Progenitor cell of endocrine pancreas (in vitro differentiated cells): Measurements from ENCODE around the gene CTAGE9. TPM values are rescaled to one million over a fixed set of nuclear protein-coding genes. Genes with fewer than 3 reads are reported as not detected.

Experiments used
- DNase-seq: peaks from one replicate; pipeline ENCODE4 v3.0.0; 2021; ENCODE audit warnings: low spot score; ENCODE audit not compliant: unreplicated experiment
- H3K27ac Mint-ChIP-seq: 2 replicates; pipeline ENCODE4 v1.8.0; 2021; ENCODE audit warnings: mild to moderate bottlenecking, moderate library complexity, mixed read lengths
- H3K27me3 Mint-ChIP-seq: 2 replicates; pipeline ENCODE4 v1.8.0; 2021; ENCODE audit warnings: mixed read lengths
- H3K36me3 Mint-ChIP-seq: 2 replicates; pipeline ENCODE4 v1.8.0; 2022; ENCODE audit warnings: mixed read lengths; ENCODE audit not compliant: insufficient read depth
- H3K4me1 Mint-ChIP-seq: 2 replicates; pipeline ENCODE4 v1.8.0; 2021; ENCODE audit warnings: low read depth, mixed read lengths
- H3K4me3 Mint-ChIP-seq: 2 replicates; pipeline ENCODE4 v1.8.0; 2021; ENCODE audit warnings: low read depth, mild to moderate bottlenecking, moderate library complexity, mixed read lengths
- H3K9me3 Mint-ChIP-seq: 2 replicates; pipeline ENCODE4 v1.8.0; 2021; ENCODE audit warnings: low read depth, mixed read lengths
- total RNA-seq: library from RNA; stranded (reverse); gene quantifications from 2 replicates; pipeline ENCODE4 v1.2.1, GENCODE V29; 2021
- TF ChIP-seq, protein P1 (sequence below): fragments of 200-600 bp; sonication (generic); IDR thresholded peaks from one replicate; pipeline ENCODE4 v1.5.0; 2021; ENCODE audit warnings: antibody characterized with exemption, mild to moderate bottlenecking; ENCODE audit not compliant: unreplicated experiment

Gene CTAGE9
- total RNA-seq, 1 donor from 2014 or later, result not detected

DNA sequence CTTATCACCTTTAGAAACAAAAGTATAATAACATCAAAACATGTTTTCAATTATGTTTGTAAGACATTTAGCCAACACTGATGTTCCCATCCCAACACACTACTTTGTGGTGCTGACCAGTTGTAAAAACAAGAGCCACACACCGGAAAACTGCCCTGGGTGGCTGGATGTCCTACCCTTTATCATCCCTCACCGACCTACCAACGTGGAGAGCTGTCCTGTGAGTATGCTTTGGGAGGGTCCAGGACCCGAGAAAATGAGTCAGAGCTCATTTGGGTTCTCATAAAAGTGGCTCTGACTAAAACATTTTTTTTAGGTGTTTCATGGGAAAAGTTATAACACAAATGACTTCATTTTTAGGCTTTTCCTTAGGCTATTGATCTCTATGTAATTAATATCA, 29.3 kb upstream of the CTAGE9 start:
- H3K4me3 Mint-ChIP-seq, result no peak overlapping the region
- no peak for DNase-seq
- H3K36me3 Mint-ChIP-seq, result no peaks in the 10 kb centered on the region
- no peaks in the 10 kb centered on the region for H3K4me1 Mint-ChIP-seq
- no peaks in the 10 kb centered on the region for H3K9me3 Mint-ChIP-seq
- TF ChIP-seq, protein P1, sequence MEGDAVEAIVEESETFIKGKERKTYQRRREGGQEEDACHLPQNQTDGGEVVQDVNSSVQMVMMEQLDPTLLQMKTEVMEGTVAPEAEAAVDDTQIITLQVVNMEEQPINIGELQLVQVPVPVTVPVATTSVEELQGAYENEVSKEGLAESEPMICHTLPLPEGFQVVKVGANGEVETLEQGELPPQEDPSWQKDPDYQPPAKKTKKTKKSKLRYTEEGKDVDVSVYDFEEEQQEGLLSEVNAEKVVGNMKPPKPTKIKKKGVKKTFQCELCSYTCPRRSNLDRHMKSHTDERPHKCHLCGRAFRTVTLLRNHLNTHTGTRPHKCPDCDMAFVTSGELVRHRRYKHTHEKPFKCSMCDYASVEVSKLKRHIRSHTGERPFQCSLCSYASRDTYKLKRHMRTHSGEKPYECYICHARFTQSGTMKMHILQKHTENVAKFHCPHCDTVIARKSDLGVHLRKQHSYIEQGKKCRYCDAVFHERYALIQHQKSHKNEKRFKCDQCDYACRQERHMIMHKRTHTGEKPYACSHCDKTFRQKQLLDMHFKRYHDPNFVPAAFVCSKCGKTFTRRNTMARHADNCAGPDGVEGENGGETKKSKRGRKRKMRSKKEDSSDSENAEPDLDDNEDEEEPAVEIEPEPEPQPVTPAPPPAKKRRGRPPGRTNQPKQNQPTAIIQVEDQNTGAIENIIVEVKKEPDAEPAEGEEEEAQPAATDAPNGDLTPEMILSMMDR, result no peak
- H3K27ac Mint-ChIP-seq, result no peak overlapping the region
- no peaks in the 10 kb centered on the region for H3K27me3 Mint-ChIP-seq

GRCh38 chr6:131739136-131739535, 28.3 kb upstream of the CTAGE9 start:
- Mint-ChIP-seq H3K4me1 (no peaks in the 10 kb centered on the region), H3K9me3 (no peaks in the 10 kb centered on the region), H3K36me3 (no peaks in the 10 kb centered on the region), H3K27me3 (no peaks in the 10 kb centered on the region), H3K27ac (no peak overlapping the region), H3K4me3 (no peak overlapping the region)
- DNase-seq, result no peak
- TF ChIP-seq, protein P1, result no peak

DNA sequence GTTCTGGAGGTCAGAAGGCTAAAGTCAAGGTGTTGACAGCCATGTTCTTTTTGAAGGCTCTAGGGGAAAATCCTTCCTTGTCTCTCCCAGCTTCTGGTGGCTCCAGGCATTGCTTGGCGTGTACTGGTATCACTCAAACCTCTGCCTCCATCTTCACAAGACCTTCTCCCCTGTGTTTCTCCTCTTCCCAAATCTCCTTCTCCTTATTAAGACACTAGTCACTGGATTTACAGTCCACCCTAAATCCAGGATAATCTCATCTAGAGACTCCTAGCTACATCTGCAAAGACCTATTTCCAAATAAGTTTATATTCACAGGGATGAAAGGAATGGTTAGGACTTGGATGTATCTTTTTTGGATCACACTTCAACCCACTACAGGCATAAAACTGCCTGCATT, 26.0 kb upstream of the CTAGE9 start:
- H3K27me3 Mint-ChIP-seq, result no peaks in the 10 kb centered on the region
- no peak overlapping the region for H3K27ac Mint-ChIP-seq
- no peaks in the 10 kb centered on the region for H3K9me3 Mint-ChIP-seq
- no peaks in the 10 kb centered on the region for H3K36me3 Mint-ChIP-seq
- TF ChIP-seq, protein P1, result no peak
- no peaks in the 10 kb centered on the region for H3K4me1 Mint-ChIP-seq
- DNase-seq, result no peak
- H3K4me3 Mint-ChIP-seq, result no peak overlapping the region

DNA sequence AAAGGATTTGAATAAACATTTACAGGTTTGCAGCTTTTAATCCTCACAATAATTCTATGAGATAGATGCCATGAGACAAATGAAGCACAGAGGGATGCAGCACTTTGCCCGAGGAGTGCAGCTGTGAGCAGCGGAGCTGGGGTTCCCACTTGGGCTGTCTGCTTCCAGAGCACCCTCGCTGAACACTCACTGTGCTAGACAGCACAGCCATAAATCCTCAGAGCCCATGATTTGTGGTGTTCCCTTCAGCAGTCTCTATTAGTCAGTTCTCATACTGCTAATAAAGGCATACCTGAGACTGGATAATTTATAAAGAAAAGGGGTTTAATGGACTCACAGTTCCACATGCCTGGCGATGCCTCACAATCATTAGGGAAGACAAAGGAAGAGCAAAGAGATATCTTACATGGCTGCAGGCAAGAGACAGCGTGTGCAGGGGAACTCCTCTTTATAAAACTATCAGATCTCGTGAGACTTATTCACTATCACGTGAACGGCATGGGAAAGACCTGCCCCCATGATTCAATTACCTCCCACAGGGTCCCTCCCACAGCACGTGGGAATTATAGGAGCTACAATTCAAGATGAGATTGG, 25.3 kb upstream of the CTAGE9 start:
- no peak for DNase-seq
- no peak overlapping the region for H3K27ac Mint-ChIP-seq
- no peaks in the 10 kb centered on the region for H3K36me3 Mint-ChIP-seq
- TF ChIP-seq, protein P1, result no peak
- no peaks in the 10 kb centered on the region for H3K27me3 Mint-ChIP-seq
- peaks cover under 1% of the 10 kb centered on the region for H3K9me3 Mint-ChIP-seq
- H3K4me1 Mint-ChIP-seq, result no peaks in the 10 kb centered on the region
- H3K4me3 Mint-ChIP-seq, result no peak overlapping the region

GRCh38 chr6:131733376-131734016, 22.7 kb upstream of the CTAGE9 start:
- Mint-ChIP-seq H3K27me3 (no peaks in the 10 kb centered on the region), H3K4me1 (no peaks in the 10 kb centered on the region), H3K9me3 (peaks cover 4% of the 10 kb centered on the region), H3K4me3 (no peak overlapping the region), H3K36me3 (no peaks in the 10 kb centered on the region), H3K27ac (no peak overlapping the region)
- TF ChIP-seq, protein P1, result no peak
- DNase-seq, result no peak
